HepG2 (cell line): ENCODE results near the gene SERINC5. TPM values are rescaled to one million over a fixed set of nuclear protein-coding genes. Genes with fewer than 3 reads are reported as not detected.

ENCODE experiments used
- ATAD3A ChIP-seq: sonication (generic); formaldehyde crosslinking; IDR thresholded peaks from 2 replicates; pipeline ENCODE4 v1.4.0; 2020; ENCODE audit warnings: missing genetic modification reagents
- HINFP ChIP-seq: sonication (generic); formaldehyde crosslinking; IDR thresholded peaks from 2 replicates; pipeline ENCODE4 v1.4.0; 2020; ENCODE audit warnings: low read depth, mild to moderate bottlenecking, missing genetic modification reagents
- NAIF1 ChIP-seq: sonication (generic); formaldehyde crosslinking; IDR thresholded peaks from 2 replicates; pipeline ENCODE4 v1.5.0; 2020; ENCODE audit warnings: mild to moderate bottlenecking, missing genetic modification reagents, borderline replicate concordance
- SP2 ChIP-seq: sonication (generic); formaldehyde crosslinking; IDR thresholded peaks from 2 replicates; pipeline ENCODE4 v1.5.1; 2020; ENCODE audit warnings: mild to moderate bottlenecking, missing genetic modification reagents
- SPEN ChIP-seq: sonication (generic); formaldehyde crosslinking; IDR thresholded peaks from 2 replicates; pipeline ENCODE4 v1.5.1; 2020; ENCODE audit warnings: low read depth, mild to moderate bottlenecking, missing genetic modification reagents
- ZBTB1 ChIP-seq: sonication (generic); formaldehyde crosslinking; IDR thresholded peaks from 2 replicates; pipeline ENCODE4 v1.4.0; 2020; ENCODE audit warnings: missing genetic modification reagents, borderline replicate concordance
- ZNF160 ChIP-seq: sonication (generic); formaldehyde crosslinking; IDR thresholded peaks from 2 replicates; pipeline ENCODE4 v1.8.0; 2022; ENCODE audit warnings: mild to moderate bottlenecking, inconsistent platforms, missing genetic modification reagents
- ZNF318 ChIP-seq: sonication (generic); formaldehyde crosslinking; IDR thresholded peaks from 2 replicates; pipeline ENCODE4 v1.4.0; 2020; ENCODE audit warnings: mild to moderate bottlenecking, missing genetic modification reagents
- ZNF350 ChIP-seq: sonication (generic); formaldehyde crosslinking; IDR thresholded peaks from 2 replicates; pipeline ENCODE4 v1.4.0; 2020; ENCODE audit warnings: mild to moderate bottlenecking, low read depth, missing genetic modification reagents, borderline replicate concordance
- ZNF549 ChIP-seq: sonication (generic); formaldehyde crosslinking; IDR thresholded peaks from 2 replicates; pipeline ENCODE4 v1.5.0; 2020; ENCODE audit warnings: missing genetic modification reagents
- polyA plus RNA-seq, 8 experiments: library from polyadenylated mRNA; depleted of rRNA in 3 of 8; stranded (reverse) in 7 of 8; unstranded in 1 of 8; fragments of >200 nt; fragmentation: Illumina TruSeq in 4 of 8; extraction: Trizol in 4 of 8; gene quantifications; 2 replicates each; pipeline versions ENCODE4 v1.2.1 to v1.2.3, GENCODE V29; 2011 to 2016; ENCODE audit warnings: low read depth in 4 of 8, missing spikeins in 1 of 8, mixed read lengths in 1 of 8; ENCODE audit not compliant: insufficient read depth in 1 of 8
- total RNA-seq, 5 experiments: library from RNA; depleted of rRNA; stranded (reverse); fragments of >200 nt; fragmentation: Illumina TruSeq; extraction: Trizol; gene quantifications; 2 replicates each; pipeline ENCODE4 v1.2.3, GENCODE V29; 2016; ENCODE audit warnings: low read depth in 1 of 5
- TF ChIP-seq, protein P1 (sequence below), 2 experiments: sonication (generic) in 1 of 2; formaldehyde crosslinking in 1 of 2; IDR thresholded peaks; 2 replicates each; pipeline versions ENCODE4 v1.5.1 to v1.6.1; 2011 to 2020; ENCODE audit warnings: borderline replicate concordance in 1 of 2, low read depth in 1 of 2, low read length in 1 of 2, mild to moderate bottlenecking in 1 of 2, missing genetic modification reagents in 1 of 2, moderate library complexity in 1 of 2
- TF ChIP-seq, protein P2 (sequence below): sonication (generic); formaldehyde crosslinking; IDR thresholded peaks from 2 replicates; pipeline ENCODE4 v1.9.0; 2021; ENCODE audit warnings: missing genetic modification reagents, borderline replicate concordance

The SERINC5 gene
- total and polyA plus RNA-seq, 2 of the 13 experiments (the other 11 are each of a cell fraction or from before 2014, with no cell fraction given) = 17.3 to 22.8 TPM

DNA sequence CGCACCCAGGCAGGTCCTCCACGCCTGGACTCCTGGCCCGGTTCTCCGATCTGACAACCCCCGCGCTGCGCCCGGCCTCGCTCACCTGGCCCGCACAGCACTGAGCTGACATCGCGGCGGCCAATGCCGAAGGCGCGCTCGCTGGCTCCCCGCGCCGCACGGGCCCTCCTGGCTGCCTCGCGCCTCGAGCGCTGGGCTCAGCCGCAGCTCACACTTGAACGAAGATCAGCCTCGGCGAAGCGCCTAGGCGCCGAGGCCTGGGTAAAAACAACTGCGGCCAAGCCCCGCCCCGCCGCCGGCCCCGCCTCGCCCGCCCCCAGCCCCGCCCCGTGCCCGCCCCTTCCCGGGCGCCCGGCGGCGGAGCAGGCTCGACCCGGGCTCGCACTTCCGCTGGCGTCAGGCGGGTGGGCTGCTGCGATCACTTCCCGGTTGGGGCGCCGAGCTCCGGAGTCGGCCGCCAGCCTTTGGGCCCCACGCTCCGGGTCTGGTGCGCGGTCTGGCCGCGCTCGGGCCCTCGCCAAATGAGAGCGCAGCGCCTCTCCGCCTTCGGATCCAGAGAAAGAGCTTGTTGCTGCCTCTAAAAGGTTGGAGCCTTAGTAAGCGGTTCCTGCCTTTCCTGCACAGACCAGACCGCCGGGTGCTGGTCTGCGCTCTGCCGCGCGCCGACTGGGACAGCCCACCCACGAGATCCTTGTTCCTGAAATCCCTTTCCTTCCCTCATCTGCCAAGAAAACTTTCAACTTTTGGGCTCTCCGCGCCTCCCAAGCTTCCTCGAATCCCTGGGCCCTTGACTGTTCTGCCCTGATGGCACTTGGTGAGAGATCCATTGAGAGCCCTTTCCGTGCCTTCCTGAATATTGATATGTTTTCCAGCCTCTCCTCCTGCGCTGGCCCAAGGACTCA lies at the start of gene SERINC5 (continued):
- peak; percentile 53 for TF ChIP-seq SPEN (CRISPR knock-in tag)
- TF ChIP-seq ZNF350 (CRISPR knock-in tag) = no peak
- TF ChIP-seq, protein P1, sequence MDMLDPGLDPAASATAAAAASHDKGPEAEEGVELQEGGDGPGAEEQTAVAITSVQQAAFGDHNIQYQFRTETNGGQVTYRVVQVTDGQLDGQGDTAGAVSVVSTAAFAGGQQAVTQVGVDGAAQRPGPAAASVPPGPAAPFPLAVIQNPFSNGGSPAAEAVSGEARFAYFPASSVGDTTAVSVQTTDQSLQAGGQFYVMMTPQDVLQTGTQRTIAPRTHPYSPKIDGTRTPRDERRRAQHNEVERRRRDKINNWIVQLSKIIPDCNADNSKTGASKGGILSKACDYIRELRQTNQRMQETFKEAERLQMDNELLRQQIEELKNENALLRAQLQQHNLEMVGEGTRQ (IDR thresholded peaks at IDR 0.05; ENCODE audit: low read depth, low read length) = no peak
- TF ChIP-seq, protein P1 (CRISPR knock-in tag; IDR thresholded peaks at IDR 0.05; ENCODE audit: borderline replicate concordance) = no peak
- TF ChIP-seq NAIF1 (CRISPR knock-in tag) = no peak
- TF ChIP-seq, protein P2, sequence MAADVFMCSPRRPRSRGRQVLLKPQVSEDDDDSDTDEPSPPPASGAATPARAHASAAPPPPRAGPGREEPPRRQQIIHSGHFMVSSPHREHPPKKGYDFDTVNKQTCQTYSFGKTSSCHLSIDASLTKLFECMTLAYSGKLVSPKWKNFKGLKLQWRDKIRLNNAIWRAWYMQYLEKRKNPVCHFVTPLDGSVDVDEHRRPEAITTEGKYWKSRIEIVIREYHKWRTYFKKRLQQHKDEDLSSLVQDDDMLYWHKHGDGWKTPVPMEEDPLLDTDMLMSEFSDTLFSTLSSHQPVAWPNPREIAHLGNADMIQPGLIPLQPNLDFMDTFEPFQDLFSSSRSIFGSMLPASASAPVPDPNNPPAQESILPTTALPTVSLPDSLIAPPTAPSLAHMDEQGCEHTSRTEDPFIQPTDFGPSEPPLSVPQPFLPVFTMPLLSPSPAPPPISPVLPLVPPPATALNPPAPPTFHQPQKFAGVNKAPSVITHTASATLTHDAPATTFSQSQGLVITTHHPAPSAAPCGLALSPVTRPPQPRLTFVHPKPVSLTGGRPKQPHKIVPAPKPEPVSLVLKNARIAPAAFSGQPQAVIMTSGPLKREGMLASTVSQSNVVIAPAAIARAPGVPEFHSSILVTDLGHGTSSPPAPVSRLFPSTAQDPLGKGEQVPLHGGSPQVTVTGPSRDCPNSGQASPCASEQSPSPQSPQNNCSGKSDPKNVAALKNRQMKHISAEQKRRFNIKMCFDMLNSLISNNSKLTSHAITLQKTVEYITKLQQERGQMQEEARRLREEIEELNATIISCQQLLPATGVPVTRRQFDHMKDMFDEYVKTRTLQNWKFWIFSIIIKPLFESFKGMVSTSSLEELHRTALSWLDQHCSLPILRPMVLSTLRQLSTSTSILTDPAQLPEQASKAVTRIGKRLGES (CRISPR knock-in tag) = no peak
- TF ChIP-seq ZNF549 (CRISPR knock-in tag) = no peak
- TF ChIP-seq ZBTB1 (CRISPR knock-in tag) = no peak
- TF ChIP-seq HINFP (CRISPR knock-in tag) = no peak
- 0 out of 2 replicates have a peak, but pooled peaks have one; percentile 31 for TF ChIP-seq ZNF160 (CRISPR knock-in tag)
- TF ChIP-seq SP2 (CRISPR knock-in tag) = no peak
- TF ChIP-seq ZNF318 (CRISPR knock-in tag) = no peak
- TF ChIP-seq ATAD3A = no peak
